ENCODE data around the gene OR52E5. TPM values are rescaled to one million over a fixed set of nuclear protein-coding genes. Genes with fewer than 3 reads are reported as not detected.

The OR52E5 gene
- not detected in 2 replicates for total RNA-seq (2014; rRNA removed)
- polyA plus RNA-seq (2012): not detected

DNA sequence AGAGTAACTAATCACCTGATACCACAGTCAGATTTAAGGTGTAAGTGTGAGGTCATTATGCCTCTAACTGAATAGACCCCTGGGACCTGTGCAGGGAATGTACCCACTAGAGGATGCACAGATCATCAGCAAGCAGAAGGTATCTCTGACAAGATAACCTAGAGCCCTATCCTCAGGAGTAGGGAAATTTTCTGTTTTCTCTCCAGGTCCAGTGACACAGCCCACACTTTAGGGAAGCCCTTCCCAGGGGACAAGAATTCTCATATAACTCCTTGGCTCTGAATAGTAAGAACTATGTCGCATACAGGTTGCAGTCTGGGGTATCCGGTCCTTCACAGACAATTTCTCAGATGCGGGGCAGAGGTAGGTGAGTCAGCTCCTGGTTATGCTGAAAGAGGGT lies at the start of gene OR52E5:
TSS of gene OR52E5 (plus strand) at position 301 of the 400 bp plus-strand sequence. CDS start 7,569 bp downstream, outside the sequence.
- DNase-seq (ENCODE audit: low read depth): no peak

- DNase-seq (ENCODE audit: low read depth): no peak
Observed at GRCh38 chr11:5846701-5847100, 46.3 kb upstream of the OR52E5 start.

DNA sequence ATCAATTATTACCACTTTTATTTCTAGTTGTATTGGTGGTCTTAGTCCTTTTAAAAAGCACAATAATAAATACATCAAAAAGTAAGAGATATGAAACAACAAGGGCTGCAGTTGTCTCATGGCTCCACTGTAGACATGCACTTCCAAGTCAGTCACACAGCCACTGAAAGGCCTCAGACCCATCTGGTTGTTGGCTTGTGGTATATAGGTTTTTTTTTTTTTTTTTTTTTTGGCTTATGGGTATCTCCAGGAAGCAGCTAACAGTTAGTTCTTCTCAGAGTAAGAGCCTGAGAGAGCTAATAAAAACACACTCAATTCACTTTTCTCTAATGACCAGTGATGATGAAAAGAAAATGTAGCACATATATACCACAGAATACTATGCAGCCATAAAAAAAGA lies 45.3 kb upstream of the OR52E5 start:
- DNase-seq (ENCODE audit: low read depth): no peak

- DNase-seq (ENCODE audit: low read depth): no peak
Observed at GRCh38 chr11:5851002-5851401, 42.0 kb upstream of the OR52E5 start.

- no peak for DNase-seq (ENCODE audit: low read depth)
Observed at GRCh38 chr11:5857590-5857989, 35.4 kb upstream of the OR52E5 start, which contains the start of gene OR52E8. Gene OR52E8 (minus strand): TSS chr11:5857690. CDS start chr11:5857690, 0 bp downstream.

- no peak for DNase-seq (ENCODE audit: low read depth)
Observed at GRCh38 chr11:5865826-5866225, 27.2 kb upstream of the OR52E5 start.

DNA sequence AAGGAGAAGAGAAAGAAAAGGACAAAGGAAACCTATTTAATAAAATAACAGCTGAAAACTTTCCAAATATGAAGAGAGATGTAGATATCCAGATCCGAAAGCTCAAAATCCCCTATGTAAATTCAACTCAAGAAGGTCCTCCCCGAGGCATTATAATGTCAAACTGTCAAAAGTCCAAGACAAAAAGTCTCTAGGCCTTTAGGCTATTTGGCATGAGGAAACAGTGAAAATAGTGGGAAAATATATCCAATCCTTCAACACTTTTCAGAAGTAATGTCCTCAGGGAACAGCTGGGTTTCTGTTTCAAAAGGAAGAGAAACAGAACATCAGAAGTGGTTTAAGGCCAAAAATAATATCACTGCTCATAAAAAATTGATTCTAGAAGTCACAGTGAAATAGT lies 14.4 kb upstream of the OR52E5 start:
- no peak for DNase-seq (ENCODE audit: low read depth)

- DNase-seq (ENCODE audit: low read depth): no peak
Observed at GRCh38 chr11:5880329-5880728, 12.7 kb upstream of the OR52E5 start, which contains the start of gene OR52E4. Gene OR52E4 (plus strand): TSS chr11:5880629. CDS start chr11:5884293, 3,664 bp downstream.

- DNase-seq (ENCODE audit: low read depth): no peak
Observed at GRCh38 chr11:5881756-5882155, 11.3 kb upstream of the OR52E5 start.

DNA sequence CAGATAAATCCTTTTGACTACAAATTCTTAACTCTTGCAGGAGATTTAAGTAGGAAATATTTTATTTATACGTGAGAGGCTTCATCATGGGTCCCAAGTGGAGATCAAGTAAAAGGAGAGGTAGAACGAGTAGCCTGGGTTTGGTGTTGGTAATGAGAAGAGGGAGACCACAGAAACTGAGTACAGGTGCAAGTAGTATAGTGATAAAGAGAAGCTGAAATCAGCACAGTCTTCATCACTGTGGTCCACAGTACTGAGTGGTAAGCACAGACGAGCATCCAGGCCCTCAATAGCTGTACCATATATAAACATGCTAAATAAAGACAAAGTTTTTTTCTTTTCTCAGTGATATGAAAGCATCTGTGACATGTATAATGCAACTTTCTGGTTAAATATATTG lies 5.8 kb upstream of the OR52E5 start:
- DNase-seq (ENCODE audit: low read depth): no peak

GRCh38 chr11:5887661-5888060 lies 5.3 kb upstream of the OR52E5 start:
- DNase-seq (ENCODE audit: low read depth): no peak

- peak; percentile 6 for DNase-seq (ENCODE audit: low read depth)
Observed at GRCh38 chr11:5891216-5891800, 1.7 kb upstream of the OR52E5 start.

DNA sequence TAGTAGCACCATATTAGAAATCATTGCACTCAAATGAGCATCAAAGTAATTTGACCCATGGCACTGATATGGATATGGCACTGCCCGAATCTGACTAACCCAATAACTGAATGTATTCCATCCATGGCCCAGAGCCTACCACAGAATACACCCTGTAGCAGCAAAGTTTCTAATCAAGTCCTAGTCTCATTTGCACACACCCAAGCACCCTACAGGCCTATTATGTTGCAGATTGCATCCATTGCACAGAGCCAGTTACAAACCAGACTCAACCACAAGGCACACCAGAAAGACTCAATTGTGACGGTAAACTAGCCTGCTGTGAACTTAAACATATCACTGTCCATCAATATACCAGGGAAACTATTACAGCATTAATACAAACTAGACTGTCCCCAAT lies 6.5 kb downstream of the OR52E5 start:
- DNase-seq (ENCODE audit: low read depth): no peak

GRCh38 chr11:5910540-5910939 lies 17.5 kb downstream of the OR52E5 start:
- peak; percentile 1 for DNase-seq (ENCODE audit: low read depth)

DNA sequence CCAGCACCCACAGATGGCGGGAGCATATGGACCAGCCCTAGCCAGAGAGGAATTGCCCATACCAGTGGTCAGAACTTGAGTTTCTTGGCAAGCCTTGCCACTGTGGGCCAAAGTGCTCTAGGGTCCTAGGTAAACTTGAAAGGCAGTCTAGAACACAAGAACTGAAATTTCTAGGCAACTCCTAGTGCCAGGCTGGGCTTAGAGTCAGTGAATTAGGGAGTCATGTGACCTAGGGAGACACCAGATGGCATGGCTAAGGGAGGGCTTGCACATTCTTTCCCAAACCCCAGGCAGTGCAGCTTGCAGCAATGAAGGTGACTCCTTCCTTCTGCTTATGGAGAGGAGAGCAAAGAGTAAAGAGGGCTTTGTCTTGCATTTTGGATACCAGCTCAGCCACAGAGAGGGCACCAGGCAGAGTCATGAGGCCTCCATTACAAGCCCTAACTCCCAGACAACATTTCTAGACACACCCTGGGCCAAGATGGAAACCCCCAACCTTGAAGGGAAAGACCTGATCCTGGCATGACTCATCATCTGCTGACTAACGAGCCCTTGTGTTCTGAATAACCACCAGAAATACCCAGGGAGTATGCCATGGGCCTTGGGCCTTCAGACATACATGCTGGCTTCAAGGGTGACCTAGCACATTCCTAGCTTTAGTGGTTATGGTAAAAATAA lies 29.9 kb downstream of the OR52E5 start:
- no peak for DNase-seq (ENCODE audit: low read depth)

GRCh38 chr11:5923427-5923776 lies 30.4 kb downstream of the OR52E5 start:
- no peak for DNase-seq (ENCODE audit: low read depth)

DNA sequence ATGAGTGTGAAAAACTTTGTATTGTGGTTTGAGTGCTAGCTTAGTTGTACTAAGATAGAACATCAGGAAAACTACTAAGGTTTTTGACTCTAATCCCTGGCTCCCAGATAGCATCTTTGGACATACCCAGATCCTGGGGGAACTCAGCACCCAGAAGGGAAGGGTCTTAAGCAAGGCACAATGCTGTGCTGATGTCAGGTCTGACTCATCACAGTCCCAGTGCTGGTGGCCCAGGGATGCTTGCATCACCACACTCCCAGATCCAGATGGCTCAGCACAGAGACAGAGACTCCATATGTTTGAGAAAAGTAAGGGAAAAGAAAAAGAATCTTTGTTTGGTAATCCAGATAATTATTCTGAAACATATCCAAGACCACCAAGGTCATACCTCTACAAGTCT lies 30.8 kb downstream of the OR52E5 start:
- no peak for DNase-seq (ENCODE audit: low read depth)

DNA sequence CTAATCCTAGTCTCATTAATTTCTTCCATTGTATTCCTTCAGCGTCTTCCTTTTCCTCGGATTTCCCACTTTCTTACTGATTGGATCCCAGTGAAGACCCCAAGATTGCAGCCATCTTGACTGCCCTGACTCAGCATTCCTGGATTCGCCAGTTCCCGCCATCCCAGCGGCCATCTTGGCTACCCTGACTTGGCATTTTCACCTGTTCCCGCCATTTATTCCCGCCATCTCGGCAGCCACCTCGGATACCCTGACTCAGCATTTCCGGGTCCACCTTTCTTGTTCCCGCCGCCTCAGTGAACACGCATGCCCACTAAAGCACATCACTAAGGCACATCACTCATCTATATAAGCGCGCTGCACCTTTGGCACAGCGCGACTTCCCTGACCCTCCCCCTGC lies 35.3 kb downstream of the OR52E5 start:
- DNase-seq (ENCODE audit: low read depth): no peak

DNA sequence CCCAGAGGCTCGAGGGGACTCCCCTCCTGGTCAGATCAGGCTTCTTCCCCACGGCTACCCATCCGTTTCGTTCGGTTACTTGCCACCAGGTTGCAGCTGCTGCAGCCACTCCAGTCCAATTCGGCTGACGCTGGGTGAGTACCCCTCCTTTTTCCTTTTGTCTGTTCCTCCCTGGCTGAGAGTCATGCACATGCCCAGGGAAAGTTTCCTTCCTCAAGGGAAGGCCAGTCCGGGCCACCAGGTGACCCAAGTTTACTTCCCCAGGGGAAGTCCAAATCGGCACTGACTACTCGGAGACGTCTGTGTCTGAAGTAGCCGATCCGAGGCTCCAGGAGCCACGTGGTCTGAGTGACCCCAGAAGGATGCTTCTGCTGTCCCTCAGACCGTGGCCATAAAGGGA lies 35.8 kb downstream of the OR52E5 start:
- DNase-seq (ENCODE audit: low read depth): no peak

GRCh38 chr11:5929571-5930368 lies 36.8 kb downstream of the OR52E5 start:
- DNase-seq (ENCODE audit: low read depth): no peak

DNA sequence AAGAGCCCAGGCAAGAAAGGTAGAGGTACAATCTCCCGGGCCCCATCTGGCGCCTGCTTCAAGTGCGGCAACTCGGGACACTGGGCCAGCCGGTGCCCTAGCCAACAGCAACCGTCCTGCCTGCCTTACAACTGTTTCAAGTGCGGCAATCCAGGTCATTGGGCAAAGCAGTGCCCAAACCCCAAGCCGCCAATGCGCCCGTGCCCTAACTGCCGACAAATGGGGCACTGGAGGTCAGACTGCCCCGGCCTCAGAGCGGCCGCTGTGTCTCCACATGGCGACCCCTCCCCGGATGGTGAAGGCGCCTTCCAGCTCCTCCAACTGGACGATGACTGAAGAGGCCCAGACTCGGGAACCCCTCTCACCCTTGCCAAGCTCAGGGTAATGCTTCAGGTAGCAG lies 37.6 kb downstream of the OR52E5 start:
- no peak for DNase-seq (ENCODE audit: low read depth)

DNA sequence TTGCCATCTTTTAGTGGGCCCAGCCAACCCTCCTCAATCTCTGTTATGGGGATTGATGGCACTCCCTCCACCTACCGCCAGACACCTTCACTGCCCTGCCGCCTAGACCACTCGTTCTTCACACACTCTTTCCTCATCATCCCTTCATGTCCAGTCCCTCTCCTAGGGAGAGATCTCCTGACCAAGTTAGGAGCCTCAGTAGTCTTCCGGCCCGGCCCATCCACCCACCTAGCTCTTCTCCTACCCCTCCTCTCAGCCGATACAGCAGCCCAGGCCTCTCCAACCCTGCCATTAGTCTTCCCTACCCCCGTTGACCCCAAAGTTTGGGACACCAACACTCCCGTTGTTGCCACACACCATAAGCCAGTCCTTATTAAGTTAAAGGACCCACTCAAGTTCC lies 38.1 kb downstream of the OR52E5 start:
- no peak for DNase-seq (ENCODE audit: low read depth)

DNA sequence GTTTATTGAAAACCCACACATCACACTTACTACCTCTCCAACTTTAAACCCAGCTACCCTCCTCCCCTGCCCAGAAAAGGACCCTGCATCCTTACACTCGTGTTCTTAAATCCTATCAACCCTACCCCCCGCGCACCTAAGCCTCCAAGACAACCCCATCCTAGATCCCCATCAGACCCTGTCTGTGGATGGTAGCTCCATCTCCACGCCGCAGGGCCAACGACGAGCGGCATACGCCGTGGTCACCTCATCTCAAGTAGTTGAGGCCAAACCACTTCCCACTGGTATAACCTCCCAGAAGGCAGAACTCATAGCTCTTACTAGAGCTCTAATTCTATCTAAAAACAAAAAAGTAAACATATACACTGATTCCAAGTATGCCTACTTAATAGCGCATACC lies 39.7 kb downstream of the OR52E5 start:
- DNase-seq (ENCODE audit: low read depth): no peak
